ENCODE data around the gene MVK. TPM values are rescaled to one million over a fixed set of nuclear protein-coding genes. Genes with fewer than 3 reads are reported as not detected.

The MVK gene
- total RNA-seq, 4 donors from 2014 or later, result 3.2 to 14.2 (median 9.1) TPM

- TF ChIP-seq CTCF (IDR thresholded peaks at IDR 0.05 in 4 of 5, conservative IDR thresholded peaks at IDR 0.05 in 1 of 5) (no peak), POLR2A (IDR thresholded peaks at IDR 0.05) (no peak)
- Histone ChIP-seq H3K4me1 (peaks cover 0 to 10% of the 10 kb centered on the region in 2 donors), H3K27ac (no peak overlapping the region), H3K27me3 (peaks cover 0 to 17% (median 4%) of the 10 kb centered on the region in 3 donors), H3K36me3 (no peaks in the 10 kb centered on the region), H3K4me3 (no peak overlapping the region), H3K9me3 (no peaks in the 10 kb centered on the region)
- intact Hi-C loops (cut with DNase I; ENCODE audit: low total_unique reads), result no loop called here
- no peak for DNase-seq
- ATAC-seq, result no peak
- in situ Hi-C loops (cut with MboI; ENCODE audit: low sequenced_read_pairs in 4 of 4), result no loop called here
Measured at GRCh38 chr12:109608270-109608669, 34.7 kb downstream of the MVK start.

- Histone ChIP-seq H3K36me3 (no peaks in the 10 kb centered on the region), H3K4me1 (peaks cover 0 to 10% of the 10 kb centered on the region in 2 donors), H3K27me3 (peaks cover 0 to 19% (median 4%) of the 10 kb centered on the region in 3 donors), H3K4me3 (no peak overlapping the region), H3K27ac (no peak overlapping the region), H3K9me3 (no peaks in the 10 kb centered on the region)
- intact Hi-C loops (cut with DNase I; ENCODE audit: low total_unique reads), result no loop called here
- in situ Hi-C loops (cut with MboI; ENCODE audit: low sequenced_read_pairs in 4 of 4), result no loop called here
- DNase-seq (no peak), ATAC-seq (no peak)
- TF ChIP-seq POLR2A (IDR thresholded peaks at IDR 0.05), result no peak
- TF ChIP-seq CTCF (IDR thresholded peaks at IDR 0.05 in 4 of 5, conservative IDR thresholded peaks at IDR 0.05 in 1 of 5), result no peak
Measured at GRCh38 chr12:109608793-109609192, 35.2 kb downstream of the MVK start.

GRCh38 chr12:109609342-109609741, 35.7 kb downstream of the MVK start:
- Histone ChIP-seq H3K27me3 (peaks cover 0 to 19% (median 4%) of the 10 kb centered on the region in 3 donors), H3K4me1 (peaks cover 0 to 10% of the 10 kb centered on the region in 2 donors), H3K9me3 (no peaks in the 10 kb centered on the region), H3K4me3 (no peak overlapping the region), H3K27ac (no peak overlapping the region), H3K36me3 (no peaks in the 10 kb centered on the region)
- intact Hi-C loops (cut with DNase I; ENCODE audit: low total_unique reads), result no loop called here
- in situ Hi-C loops (cut with MboI; ENCODE audit: low sequenced_read_pairs in 4 of 4), result no loop called here
- DNase-seq (no peak), ATAC-seq (no peak)
- TF ChIP-seq POLR2A (IDR thresholded peaks at IDR 0.05) (no peak), CTCF (IDR thresholded peaks at IDR 0.05 in 4 of 5, conservative IDR thresholded peaks at IDR 0.05 in 1 of 5) (no peak)

- Histone ChIP-seq H3K4me3 (no peak overlapping the region), H3K27ac (no peak overlapping the region), H3K4me1 (peaks cover 0 to 10% of the 10 kb centered on the region in 2 donors), H3K9me3 (no peaks in the 10 kb centered on the region), H3K27me3 (peaks cover 0 to 25% (median 4%) of the 10 kb centered on the region in 3 donors), H3K36me3 (no peaks in the 10 kb centered on the region)
- intact Hi-C loops (cut with DNase I; ENCODE audit: low total_unique reads), result no loop called here
- TF ChIP-seq POLR2A (IDR thresholded peaks at IDR 0.05) (no peak), CTCF (IDR thresholded peaks at IDR 0.05 in 4 of 5, conservative IDR thresholded peaks at IDR 0.05 in 1 of 5) (no peak)
- DNase-seq (no peak), ATAC-seq (no peak)
- in situ Hi-C loops (cut with MboI; ENCODE audit: low sequenced_read_pairs in 4 of 4), result no loop called here
Measured at GRCh38 chr12:109610523-109610922, 36.9 kb downstream of the MVK start.

- in situ Hi-C loops (cut with MboI; ENCODE audit: low sequenced_read_pairs in 4 of 4), result no loop called here
- Histone ChIP-seq H3K36me3 (no peaks in the 10 kb centered on the region), H3K9me3 (no peaks in the 10 kb centered on the region), H3K27me3 (peaks cover 0 to 30% (median 4%) of the 10 kb centered on the region in 3 donors), H3K27ac (no peak overlapping the region), H3K4me1 (peaks cover 0 to 8% of the 10 kb centered on the region in 2 donors), H3K4me3 (no peak overlapping the region)
- no peak for DNase-seq
- intact Hi-C loops (cut with DNase I; ENCODE audit: low total_unique reads), result no loop called here
- ATAC-seq, result no peak
- TF ChIP-seq POLR2A (IDR thresholded peaks at IDR 0.05) (no peak), CTCF (IDR thresholded peaks at IDR 0.05 in 4 of 5, conservative IDR thresholded peaks at IDR 0.05 in 1 of 5) (no peak)
Measured at GRCh38 chr12:109611223-109611622, 37.6 kb downstream of the MVK start.

Measured in gastrocnemius medialis (tissue), 4 donors.